ENCODE measurements around the gene SLAMF7. TPM values are rescaled to one million over a fixed set of nuclear protein-coding genes. Genes with fewer than 3 reads are reported as not detected.
"Not testable (repeated sequence)": the region's sequence is repeated elsewhere in the genome, so short reads cannot be mapped to it uniquely, and the experiment has no call there.

SLAMF7 gene
- polyA plus RNA-seq, 4 donors = 0.18 to 0.61 (median 0.38) TPM

DNA sequence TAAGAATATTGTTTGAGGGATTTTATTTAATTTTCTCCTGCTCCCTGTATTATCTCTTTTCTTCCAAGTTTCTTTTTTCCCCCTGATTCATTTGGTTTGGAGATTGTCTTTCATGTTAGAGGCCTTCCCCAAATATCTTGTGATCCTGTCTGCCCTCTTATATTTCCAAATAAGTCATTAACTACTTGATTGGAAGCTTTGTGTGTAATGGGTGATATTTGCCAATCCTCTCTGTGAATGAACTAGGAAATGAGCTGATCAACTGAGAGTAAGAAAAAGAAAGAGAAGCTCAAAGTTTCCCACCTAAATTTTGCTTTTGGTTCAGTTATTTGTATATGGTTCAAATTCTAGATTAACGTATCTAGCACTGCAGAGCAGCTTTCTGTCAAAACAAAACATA, 33.3 kb downstream of the SLAMF7 start:
- no peak for DNase-seq (ENCODE audit: low read depth in 4 of 4, low spot score in 3 of 4)

GRCh38 chr1:160773093-160773492, 34.0 kb downstream of the SLAMF7 start:
- DNase-seq (ENCODE audit: low read depth in 4 of 4, low spot score in 3 of 4) = no peak

- DNase-seq (ENCODE audit: low read depth in 4 of 4, low spot score in 3 of 4) = no peak
These were observed 36.1 kb downstream of the SLAMF7 start for GRCh38 chr1:160774886-160775719.

- no peak for DNase-seq (ENCODE audit: low read depth in 4 of 4, low spot score in 3 of 4)
These were observed 37.1 kb downstream of the SLAMF7 start for GRCh38 chr1:160776178-160776577.

GRCh38 chr1:160777486-160778089, 38.5 kb downstream of the SLAMF7 start:
- no peak for DNase-seq (ENCODE audit: low read depth in 4 of 4, low spot score in 3 of 4)

- DNase-seq (ENCODE audit: low read depth in 4 of 4, low spot score in 3 of 4) = no peak
These were observed 39.9 kb downstream of the SLAMF7 start for GRCh38 chr1:160778976-160779375.

GRCh38 chr1:160779626-160780397, 40.8 kb downstream of the SLAMF7 start:
- no peak for DNase-seq (ENCODE audit: low read depth in 4 of 4, low spot score in 3 of 4)

DNA sequence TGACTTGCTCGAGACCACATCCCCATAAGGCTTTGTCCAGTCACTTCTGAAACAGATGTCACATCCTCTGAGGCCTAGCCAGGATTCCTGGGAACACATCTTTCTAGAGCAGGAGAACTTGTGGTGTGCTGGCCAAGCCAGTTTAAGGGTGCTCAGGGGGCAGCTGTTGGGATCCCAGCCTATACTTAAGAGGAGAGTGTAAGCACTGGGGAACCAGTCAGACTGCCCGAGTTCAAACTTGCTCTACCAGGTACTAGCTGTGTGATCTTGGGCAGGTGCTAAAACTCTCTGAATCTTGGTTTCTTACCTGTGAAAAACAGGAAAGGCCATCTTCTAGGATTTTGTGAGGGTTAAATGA, 41.3 kb downstream of the SLAMF7 start:
- DNase-seq (ENCODE audit: low read depth in 4 of 4, low spot score in 3 of 4) = no peak

DNA sequence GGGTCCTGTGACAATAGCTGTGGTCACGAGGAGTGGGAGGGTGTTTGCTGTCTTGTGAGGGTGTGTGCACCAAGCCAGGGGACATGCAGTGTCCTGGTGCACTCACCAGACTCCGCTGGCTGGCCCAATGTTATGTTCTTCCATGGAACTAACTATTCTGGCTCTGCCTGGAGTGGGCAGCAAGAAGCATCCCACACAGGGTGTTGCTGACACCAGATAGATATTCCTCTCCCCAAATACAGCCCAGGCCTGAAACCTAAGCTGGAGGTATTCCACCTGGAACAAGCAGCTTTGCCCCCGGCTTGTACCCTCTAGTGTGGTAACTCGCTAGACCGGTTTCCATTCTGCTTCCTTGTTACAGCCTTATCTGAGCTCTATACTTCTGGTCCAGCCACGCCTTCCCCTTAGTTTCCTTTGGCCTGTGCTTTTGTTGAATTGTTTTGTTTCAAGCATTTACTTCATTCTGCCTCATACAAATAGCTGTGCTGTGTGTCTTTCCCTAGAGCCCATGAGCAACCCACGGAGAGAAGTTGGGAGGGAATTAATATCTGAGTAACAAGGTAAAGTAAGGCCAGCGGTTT, 42.2 kb downstream of the SLAMF7 start:
- DNase-seq (ENCODE audit: low read depth in 4 of 4, low spot score in 3 of 4) = peak; percentile 12 to 48 (median 33)

DNA sequence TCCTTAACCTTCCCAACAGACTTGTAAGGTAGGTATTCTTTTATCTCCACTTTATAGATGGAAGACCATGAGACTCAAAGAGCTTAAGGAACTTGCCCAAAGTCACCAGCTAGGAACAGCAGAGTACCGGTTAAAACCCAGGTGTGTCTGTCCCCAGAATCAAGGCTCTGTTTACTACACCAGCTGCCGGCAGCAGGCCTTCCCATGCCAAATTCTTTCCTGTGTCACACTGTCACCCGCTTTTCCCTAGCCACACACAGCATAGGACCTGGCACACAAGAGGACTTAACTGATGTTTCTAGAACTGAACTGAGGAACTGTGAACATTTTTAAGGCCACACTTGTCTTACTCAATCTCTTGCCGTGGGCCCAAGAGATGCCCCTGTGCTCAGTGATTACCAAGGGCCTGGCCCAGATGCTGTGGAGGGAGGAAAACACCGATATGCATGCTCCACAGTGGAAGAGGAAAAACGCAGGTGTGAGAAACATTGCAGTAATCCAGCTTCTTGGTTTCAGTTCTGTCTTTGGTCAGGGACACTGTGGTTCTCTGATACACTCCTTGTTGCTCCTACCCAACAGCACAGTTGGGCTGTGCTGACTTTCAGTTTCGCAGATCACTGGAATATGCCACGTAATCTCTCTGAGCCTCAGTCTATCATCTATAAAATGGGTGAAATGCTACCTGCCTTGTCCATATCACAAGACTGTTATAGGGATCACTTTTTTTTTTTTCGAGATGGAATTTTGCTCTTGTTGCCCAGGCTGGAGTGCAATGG, 43.1 kb downstream of the SLAMF7 start:
- no peak for DNase-seq (ENCODE audit: low read depth in 4 of 4, low spot score in 3 of 4)

GRCh38 chr1:160782988-160783765, 44.1 kb downstream of the SLAMF7 start:
- not testable (repeated sequence) for DNase-seq (ENCODE audit: low read depth in 4 of 4, low spot score in 3 of 4)

GRCh38 chr1:160789051-160789701, 50.1 kb downstream of the SLAMF7 start:
- no peak for DNase-seq (ENCODE audit: low read depth in 4 of 4, low spot score in 3 of 4)

DNA sequence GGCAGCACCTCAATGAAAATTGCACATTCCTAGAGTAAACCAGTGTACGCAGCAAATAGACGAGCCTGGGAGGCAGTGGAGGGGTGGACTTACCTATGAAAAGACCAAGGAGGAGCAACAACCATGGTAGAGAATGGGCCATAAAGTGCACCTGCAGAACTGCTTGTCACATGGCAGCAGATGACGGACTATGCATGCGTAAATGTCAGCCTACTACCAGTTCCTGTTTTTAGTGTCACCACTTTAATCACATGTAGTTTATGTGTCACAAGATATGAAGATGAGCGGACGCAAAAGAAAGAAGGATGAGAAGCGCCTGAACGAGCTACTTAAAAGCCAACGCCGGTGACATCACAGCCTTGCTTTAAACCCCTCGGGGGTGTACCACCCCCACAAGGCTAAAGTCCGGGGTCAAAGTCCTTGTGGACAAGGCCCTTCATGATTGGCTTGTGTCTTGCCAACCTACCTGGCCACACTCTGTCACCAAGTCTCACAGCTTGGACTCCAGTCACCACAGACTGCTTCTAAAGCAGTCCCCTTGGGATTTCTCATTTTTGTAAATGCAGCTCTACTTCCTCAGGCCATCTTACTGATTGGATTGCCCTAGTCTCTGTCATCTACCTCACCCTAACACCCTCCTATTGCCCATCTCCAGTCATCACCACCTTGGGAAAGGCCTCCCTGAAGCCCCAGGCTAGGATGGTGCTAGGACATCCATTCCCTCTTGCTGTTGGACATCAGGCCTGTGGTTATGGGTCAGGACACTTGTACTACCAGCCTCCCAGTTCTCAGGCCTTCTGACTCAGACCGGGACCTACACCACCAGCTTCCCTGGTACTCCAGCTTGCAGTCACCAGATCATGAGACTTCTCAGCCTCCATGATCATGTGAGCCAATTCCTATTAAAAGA, 50.9 kb downstream of the SLAMF7 start:
- no peak for DNase-seq (ENCODE audit: low read depth in 4 of 4, low spot score in 3 of 4)

DNA sequence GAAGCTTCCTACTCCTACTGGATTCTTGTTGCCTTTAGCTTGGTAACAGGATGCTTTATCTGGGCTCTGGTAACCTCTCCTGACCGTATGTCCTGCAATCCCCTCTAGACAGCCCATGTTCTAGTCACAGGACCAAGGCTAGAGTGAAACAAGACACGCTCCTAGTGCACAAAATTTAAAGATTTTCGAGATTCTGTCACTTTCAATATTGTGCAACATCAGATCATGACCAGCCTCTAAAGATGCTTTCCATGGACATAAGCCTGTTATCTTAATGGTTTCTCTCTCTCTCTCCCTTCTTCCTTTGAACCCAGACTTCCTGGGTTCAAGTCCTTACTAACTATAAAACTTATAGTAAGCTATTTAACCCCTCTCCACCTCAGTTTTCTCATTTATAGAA, 55.3 kb downstream of the SLAMF7 start:
- no peak for DNase-seq (ENCODE audit: low read depth in 4 of 4, low spot score in 3 of 4)

- DNase-seq (ENCODE audit: low read depth in 4 of 4, low spot score in 3 of 4) = no peak
These were observed 56.9 kb downstream of the SLAMF7 start, which contains the start of gene LY9 for GRCh38 chr1:160795951-160796383. Gene LY9 (plus strand): TSS chr1:160796174. CDS start chr1:160796188, 14 bp downstream.

DNA sequence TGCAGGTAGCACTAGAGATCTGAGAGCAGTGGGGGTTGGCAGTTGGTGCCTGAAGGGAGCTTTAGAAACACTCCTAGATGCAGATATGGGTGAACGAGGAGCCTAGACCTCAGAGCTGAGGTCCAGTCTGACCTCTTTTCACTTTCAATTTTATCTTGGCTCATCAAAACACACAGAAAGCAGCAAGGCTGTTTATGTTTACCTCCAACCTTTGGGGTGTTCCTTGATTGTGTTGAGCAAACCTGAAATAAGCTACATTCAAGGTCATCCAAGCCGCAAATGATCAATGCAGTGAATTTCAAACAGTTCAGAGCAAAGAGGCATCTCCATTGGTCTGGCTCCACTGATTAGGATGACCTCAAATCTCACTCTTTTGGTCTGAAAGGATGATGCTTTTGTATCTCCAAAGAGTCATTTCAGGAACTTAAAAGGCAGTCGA, 58.2 kb downstream of the SLAMF7 start:
- no peak for DNase-seq (ENCODE audit: low read depth in 4 of 4, low spot score in 3 of 4)

DNA sequence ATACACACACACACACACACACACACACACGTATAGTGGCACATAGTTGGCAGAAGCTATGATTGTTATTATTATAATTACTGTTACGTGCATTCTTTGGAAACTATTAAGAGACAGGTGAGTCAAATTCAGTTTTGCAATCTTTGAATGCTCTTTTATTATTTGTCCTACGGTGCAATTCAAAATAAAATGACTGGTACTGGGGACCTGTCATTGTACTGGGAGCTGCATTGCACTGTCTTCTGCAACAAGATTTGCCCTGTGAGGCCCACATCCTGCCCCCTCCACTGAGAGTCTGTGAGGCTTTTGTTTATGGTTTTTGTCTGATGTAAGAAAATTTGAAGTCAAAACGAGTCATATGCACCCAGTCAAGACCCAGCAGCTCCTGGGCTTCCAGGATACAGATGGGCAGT, 58.8 kb downstream of the SLAMF7 start:
- DNase-seq (ENCODE audit: low read depth in 4 of 4, low spot score in 3 of 4) = no peak

DNA sequence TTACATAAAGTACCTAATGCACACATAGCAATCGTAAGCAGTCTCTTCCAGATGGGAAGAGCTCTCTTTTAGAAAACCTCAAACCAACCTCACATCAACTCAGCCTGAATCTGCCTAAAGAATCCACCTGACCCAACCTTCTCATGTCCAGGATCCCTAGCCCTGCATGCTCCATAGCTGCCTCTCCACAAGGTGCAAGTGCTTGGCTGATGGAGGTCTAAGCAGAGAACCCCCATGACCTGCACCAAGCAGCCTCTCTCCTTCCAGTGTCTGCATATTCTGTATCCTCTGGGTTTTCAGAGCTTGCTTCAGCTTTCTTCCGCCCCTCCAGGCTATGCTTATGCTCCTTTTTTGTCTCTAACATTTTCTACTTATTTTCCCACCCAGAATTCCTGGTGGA, 59.4 kb downstream of the SLAMF7 start:
- DNase-seq (ENCODE audit: low read depth in 4 of 4, low spot score in 3 of 4) = no peak

All from right renal pelvis (tissue), 4 donors.